Measurements from ENCODE around the gene WFDC2.

WFDC2 gene, protein sequence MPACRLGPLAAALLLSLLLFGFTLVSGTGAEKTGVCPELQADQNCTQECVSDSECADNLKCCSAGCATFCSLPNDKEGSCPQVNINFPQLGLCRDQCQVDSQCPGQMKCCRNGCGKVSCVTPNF

DNA sequence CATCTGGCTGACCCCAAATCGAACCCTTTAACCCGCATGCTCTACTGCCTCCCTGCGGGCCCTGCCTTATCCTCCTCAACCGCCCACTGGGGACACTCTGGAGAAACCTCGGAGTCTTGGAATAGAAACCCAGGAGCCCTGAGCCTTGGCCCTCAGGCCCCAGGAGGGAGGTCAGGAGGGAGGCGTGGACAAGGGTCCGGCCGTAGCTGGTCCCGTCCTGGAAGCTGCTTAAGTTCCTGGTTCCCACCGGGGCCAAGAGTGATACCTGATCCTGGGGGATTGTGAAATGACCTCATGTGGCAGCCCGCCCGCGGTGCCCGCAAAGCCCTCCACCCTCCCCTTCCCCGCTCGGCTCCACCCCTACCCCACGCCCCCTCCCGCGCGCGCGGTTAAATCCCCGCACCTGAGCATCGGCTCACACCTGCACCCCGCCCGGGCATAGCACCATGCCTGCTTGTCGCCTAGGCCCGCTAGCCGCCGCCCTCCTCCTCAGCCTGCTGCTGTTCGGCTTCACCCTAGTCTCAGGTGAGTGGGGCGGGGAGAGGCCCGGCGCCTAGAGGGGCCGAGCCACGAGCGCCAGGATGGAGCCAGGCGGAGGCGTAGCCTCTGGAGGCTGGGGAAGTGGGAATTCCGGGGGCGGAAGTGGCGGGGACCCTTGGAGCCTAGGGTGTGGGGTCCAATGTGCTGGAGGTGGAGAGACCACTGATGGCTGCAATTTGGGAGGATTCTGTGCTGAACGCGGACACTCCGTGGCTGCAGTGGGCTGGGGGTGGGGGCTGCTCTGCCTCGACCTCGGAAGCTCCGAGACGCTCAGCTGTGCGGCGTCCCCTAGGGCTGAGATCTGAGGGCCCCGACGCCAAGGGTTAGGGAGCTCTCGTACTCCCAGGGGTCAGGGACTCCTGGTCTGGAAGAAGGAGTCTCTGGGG, at the start of gene WFDC2:
WFDC2 (plus strand) TSS at position 418 of the 926 bp plus-strand sequence; CDS start at position 447, 29 bp downstream.
- DNase-seq: peak; percentile 90

DNA sequence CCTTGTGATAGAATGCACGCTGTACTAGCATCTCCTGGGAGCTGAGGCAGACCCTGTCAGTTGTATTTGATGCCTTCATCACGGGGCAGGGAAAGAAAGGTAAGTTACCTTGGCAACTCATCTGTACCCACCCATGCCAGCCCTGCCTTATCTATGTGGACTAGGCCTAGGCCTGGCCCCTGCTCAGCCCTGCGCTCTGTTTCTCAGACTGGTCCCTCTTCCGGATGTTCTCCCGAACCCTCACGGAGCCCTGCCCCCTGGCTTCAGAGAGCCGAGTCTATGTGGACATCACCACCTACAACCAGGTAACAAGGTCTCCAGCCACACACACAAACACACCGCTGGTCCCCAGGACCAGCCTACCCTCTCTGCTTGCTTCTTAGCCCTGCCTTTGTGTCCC, 49.4 kb upstream of the WFDC2 start:
- DNase-seq: no peak

DNA sequence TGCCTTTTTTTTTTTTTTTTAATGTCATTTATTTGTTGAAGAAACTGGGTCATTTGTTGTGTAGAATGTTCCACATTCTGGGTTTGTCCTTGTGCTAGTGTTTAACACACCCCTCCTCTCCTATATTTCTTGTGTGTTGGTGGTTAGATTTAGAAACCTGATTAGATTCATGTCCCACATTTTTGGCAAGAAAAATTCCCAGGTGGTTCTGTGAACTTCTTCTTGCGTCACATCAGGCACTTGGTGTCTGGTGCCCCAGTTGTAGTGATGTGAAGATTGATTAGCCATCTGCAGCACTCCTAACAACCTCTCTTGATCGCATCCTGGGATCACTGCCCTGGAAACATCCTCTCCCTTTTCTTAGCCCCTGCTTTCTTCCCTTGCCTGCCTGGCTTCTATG, 45.9 kb upstream of the WFDC2 start:
- DNase-seq: no peak

DNA sequence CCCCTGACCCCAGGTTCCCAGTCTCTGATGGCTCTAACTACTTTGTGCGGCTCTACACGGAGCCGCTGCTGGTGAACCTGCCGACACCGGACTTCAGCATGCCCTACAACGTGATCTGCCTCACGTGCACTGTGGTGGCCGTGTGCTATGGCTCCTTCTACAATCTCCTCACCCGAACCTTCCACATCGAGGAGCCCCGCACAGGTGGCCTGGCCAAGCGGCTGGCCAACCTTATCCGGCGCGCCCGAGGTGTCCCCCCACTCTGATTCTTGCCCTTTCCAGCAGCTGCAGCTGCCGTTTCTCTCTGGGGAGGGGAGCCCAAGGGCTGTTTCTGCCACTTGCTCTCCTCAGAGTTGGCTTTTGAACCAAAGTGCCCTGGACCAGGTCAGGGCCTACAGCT, 44.0 kb upstream of the WFDC2 start:
- no peak for DNase-seq

DNA sequence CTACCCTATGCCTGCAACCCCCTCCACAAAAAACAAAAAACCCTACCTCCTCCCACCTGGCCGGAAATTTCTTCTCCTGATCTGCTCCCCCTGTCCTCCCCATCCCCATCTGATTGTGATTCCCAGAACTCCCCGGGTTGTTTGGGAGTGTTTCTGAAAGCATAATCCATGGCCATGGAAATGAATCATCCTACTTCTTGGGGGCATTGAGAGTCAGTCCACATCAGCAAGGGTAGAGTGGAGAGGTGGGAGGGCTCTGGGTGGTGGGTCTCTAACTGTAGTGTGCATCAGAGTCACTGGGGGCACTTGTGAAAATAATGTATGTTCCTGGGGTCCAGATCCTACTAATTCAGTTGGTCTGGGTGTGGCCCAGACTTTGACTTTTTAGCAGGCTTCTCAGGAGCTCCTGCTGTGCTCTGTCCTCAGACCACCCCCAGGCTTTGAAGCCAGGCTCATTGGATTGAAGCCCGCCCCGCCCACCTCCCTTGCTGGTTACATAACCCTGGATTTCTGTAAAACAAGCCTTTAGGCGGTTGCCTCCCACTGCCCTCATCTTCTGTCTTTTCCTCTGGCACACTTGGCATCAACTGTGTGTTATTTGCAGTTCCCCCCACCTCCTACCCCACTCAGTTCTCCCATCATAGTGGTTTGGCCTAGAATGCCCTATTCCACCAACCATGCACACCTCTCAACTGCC, 43.1 kb upstream of the WFDC2 start:
- DNase-seq: no peak

DNA sequence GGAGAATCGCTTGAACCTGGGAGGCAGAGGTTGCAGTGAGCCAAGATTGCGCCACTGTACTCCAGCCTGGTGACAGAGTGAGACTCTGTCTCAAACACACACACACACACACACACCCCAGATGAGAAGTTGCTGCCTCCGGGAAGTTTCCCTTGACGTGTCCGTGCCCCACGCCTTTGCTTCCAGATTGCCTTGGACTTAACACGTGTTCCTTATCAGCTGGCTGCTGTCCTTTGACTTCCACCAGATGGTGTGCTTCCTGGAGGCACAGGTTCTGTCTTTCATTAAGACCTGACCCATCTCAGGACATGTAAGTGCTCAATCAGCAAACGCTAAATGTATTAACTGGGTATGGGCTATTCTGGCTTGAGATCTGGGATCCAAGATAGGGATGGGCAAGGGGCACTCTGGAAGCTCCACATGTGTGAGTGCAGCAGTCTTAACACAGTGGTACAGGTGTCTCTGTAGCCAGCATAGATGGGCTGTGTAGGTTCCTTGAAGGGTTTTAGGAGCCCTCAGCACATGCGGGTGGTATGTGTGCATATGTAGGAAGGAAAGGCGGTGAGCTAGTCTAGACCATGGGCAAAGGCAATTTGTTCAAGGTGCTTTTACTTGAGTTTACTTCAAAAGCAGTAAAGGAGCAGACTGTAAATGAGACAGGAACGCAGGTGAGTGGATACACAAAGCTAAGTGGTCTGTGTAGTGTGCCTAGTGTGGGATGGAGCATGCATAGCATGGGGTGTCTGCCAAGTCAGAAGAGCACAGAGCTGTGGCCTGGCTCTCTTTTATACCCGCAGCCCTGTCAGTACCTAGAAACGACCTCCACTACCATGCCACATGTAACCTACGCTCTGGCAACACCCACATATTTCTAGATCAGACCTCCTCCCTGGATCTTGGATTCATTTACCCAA, 42.1 kb upstream of the WFDC2 start:
- no peak for DNase-seq

DNA sequence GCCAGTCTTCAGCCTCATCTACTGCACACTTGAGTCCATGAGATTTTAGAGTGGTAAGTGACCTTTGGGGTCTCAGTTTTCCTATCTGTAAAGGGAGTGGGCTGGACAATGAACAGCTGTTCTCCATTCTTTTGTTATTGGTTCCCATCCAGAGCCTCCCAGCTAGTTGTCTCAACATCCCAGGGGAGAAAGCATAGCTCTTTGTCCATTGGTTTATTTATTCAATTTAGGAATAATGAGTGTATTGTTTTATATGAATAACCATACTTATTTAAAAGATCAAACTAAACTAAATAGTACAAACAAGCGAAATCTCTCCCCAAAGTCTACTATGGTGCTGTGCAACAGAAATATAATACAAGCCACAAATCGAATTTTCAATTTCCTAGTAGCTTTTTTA, 39.9 kb upstream of the WFDC2 start:
- no peak for DNase-seq

DNA sequence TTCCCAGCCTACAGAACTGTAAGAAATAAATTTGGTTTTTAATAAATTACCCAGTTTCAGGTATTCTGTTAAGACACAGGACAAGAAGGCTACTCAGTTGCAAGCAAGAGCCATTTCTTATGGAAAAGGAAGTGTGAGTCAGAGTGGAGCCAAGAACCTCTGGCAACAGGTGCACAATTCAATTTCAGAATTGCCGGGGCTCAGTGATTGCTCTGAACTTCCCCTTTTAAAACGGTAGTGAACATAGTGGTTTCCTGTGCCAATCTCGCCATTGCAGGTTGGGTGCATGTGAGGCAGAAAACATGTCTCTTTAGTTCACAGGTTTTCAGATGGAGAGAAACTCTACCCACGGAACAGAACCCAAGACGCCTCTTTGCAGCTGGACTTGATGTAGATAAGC, 37.3 kb upstream of the WFDC2 start:
- no peak for DNase-seq

DNA sequence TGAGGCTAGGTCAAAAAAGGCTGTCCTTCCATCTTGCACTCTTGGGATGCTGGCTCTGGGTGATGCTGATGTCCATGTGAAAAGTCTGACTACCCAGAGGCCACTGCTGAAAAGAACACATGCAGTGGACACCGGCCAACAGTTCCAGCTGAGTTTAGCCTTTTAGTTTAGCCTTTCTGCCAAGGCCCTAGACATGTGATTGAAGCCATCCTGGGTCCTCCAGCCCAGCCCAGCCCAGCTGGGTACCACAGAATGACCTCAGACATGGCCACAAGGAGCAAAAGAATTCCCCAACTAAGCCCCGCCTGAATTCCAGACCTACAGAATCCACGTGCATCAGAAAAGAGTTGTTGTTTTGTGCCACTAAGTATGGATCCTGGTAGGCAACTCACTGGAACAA, 36.2 kb upstream of the WFDC2 start:
- no peak for DNase-seq

DNA sequence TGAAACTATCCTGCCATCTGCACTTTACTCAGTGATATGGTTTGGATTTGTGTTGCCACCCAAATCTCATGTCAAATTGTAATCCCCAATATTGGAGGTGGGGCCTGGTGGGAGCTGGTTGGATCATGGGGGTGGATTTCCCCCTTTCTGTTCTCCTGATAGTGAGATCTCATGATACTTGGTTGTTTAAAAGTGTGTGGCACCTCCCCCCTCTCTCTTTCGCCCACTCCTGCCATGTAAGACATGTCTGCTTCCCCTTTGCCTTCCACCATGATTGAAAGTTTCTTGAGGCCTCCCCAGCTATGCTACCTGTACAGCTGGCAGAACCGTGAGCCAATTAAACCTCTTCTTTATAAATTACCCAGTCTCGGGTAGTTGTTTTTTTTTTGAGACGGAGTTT, 35.6 kb upstream of the WFDC2 start:
- DNase-seq: no peak

DNA sequence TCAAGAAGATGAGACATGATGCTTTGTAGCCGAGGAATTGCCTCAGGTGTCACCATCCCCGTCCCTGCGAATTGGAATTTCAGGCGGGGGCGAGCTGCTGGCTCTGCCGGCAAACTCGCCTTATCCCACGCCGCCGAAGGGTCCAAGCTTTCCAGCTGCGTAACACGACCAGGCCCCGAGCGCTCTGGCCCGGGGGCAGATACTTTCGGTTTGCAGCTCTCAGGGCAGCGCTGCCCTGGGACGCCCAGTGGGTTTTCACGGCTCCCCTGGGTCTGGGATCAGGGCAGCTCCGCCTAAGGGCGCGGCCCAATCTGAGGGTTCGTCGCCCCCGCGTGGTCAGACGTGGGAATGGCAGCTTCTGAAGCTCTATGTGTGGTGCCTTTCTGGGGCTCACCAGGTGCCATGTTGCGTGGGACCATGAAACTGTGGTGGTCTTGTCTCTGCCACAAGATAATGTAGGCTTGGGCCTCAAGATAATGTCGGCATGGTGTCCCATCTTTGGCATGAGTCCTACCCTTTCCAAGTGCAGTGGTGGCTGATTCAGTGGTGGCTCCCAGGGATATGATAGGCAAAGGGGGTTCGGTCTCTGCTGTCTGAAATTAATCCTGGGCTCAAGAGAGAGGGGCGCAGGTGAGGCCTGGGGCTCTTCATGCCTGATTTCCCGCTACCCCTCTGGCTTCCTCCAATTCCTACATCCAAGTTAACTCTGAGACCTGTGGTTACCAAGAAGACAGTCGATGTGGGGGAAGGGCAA, 32.6 kb upstream of the WFDC2 start:
- DNase-seq: peak; percentile 95

DNA sequence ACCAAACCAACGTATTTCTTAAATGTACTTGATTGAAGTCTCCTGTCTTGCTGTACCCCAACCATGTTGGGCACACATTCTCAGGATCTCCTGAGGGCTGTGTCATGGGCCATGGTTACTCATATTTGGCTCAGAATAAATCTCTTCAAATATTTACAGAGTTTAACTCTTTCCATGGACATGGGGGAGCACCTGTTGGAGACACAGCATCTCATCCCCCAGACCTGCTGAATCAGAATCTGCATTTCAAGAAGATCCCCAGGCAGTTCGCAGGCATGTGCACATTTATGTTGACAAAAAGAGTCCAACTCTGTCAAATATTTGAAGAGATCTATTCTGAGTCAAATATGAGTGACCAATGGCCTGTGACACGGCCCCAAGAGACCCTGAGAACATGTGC, 29.1 kb upstream of the WFDC2 start:
- DNase-seq: no peak

DNA sequence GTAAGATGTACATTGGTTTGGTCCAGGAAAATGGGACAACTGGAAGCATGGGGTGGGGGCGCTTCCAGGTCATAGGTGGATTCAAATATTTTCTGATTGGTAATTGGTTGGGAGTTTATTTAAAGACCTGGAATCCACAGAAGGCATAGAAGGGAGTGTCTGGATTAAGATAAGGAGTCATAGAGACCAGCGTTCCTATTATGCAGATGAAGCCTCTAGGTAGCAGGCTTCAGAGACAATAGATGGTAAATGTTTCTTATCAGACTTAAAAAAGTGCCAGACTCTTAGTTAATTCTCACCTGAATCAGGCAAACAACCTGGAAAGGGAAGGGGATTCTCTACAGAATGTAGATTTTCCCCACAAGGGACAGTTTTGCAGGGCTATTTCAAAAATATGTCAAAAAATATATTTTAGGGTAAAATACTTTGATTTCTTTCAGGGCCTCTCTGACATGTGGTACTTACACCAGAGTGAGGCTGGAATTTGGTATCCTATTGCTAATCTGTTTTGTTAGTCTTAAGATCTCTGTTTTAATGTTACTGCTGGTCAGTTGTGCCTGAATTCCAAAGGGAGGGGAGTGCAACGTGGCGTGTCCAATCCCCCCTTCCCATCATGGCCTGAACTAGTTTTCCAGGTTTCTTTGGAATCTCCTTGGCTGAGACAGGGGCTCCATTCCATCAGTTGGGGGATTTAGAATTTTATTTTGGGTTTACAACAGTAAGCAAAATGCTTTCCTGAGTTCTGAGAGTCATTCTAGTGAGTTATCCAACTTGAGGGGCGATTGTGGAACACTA, 28.5 kb upstream of the WFDC2 start:
- DNase-seq: no peak

DNA sequence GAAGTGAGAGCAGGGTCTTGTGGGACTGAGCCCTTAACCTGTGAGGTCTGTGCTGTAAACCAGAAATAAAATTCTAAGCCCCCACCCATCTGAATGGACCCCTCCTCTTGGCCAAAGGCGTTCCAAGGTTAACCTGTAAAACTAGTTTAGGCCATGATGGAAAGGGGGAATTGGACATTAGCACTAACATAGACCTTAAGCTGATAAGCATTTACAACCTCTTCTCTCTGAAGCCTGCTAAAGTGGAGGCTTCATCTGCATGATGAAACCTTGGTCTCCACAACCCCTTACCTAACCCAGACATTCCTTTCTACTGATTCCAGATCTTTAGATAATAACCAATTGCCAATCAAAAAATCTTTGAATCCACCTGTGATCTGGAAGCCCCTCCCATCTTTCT, 27.8 kb upstream of the WFDC2 start:
- DNase-seq: no peak

DNA sequence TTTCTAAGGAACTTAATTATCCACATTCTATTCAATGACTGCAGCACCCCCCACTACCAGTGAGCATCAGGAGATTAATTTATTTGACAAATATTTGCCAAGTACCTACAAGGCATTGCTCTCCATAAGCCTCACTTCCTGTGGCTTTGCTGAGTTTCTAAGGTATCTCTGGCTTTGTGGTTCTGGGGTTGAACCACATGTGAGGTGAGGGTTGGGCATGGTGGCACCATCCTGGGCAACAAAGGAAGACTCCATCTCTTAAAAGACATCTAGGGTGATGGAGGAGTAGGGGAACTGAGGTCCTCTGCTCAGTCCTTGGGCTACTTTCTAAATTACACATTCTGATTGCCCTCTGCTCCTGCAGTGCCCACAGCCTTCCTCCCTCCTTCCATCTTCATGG, 25.5 kb upstream of the WFDC2 start:
- peak; percentile 32 for DNase-seq

DNA sequence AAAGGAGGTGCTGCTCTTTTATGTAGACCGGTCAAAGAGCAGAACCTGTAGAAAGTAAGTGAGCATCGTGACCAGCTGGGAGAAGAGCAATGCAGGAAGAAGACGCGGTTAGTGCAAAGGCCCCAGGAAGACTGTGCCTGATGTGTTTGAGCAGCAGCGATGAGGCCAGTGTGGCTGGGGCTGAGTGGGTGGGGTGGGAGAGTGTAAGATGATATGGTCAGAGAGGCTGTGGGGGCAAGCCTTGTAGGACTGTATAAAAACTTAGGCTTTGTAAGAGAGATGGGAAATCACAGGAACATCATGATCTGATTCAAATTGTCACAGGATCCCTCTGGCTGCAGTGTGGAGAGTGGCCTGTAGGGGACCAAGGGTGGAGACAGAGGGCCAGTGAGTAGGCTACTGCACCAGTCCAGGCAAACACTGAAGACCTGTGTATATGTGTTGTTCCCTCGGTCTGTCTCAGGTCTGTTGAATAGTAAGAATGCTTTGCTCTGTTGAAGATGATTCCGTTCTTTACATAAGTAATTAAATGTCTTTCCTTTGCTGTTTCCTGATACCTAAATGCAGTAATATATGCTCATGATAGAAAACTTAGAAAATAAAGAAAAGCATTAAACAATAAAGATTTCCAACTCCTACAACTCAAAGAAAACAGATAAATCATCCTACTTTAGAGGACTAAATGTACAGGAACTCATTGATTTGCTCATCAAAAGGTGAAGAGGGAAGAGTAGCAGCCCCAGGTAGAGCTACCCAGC, 23.6 kb upstream of the WFDC2 start:
- peak; percentile 77 for DNase-seq

DNA sequence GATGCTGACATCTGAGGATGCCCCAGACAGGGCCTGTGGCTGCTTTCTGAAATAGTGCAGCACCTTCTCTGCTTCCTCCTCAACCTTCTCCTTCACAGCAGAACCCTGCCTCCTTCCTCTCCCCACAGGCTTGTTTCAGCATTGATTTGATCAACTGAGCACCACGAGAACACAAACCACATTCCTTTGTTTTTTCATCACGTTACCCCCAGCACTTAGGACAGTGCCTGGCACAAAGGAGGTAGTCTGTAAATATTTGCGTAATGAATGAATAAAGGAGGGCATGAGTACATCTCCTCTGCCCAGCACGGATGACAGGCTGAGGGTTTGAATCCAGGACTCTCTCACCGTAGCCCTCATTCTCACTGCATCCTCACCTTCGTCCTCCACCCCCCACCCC, 21.3 kb upstream of the WFDC2 start:
- DNase-seq: peak; percentile 45

DNA sequence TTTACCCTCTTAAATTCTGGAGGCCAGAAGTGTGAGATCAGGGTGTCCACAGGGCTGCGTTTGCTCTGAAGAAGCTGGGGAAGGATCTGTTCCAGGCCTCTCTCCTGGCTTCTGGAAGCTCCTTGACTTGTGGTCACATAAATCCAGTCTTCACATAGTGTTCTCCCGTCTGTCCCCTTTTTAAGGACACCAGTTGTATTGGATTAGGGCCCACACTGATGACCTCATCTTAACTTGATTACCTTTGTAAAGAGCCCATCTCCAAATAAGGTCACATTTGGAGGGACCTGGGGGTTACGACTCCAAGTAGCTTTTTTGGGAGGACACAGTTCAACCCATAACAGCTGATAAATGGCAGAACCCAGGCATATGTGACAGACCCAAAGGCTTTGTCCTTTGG, 20.0 kb upstream of the WFDC2 start:
- no peak for DNase-seq

DNA sequence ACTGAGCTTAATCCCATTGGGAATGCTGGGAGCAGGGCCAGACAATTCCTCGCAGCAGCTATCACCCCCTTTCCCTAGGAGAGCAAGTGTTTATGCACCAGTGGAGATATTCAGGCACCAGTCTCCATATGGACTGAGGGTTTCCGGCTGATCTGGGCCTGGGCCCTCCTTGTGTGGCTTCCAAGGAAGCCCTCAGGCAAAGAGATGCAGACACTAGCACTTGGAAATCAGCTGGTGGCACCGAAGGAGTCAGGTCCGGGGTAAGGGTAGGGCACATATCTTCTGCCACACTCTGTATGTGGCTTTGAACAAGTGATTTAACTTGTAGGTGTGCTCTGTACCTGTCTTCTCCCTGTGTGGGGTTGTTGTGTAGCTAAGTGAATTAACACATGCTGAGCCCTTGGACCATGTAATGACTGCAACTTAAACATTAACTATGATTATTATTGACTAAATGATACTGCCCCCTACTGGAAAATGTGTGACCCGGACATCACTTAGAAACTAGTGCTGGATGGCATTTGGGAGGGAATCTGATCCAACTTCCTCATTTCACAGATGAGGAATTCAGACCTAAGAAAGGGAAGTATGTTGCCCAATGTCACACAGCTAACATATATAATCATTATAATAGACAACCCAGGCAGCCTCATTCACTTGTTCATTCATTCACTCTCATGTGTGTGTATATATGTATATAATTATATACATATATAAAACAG, 19.3 kb upstream of the WFDC2 start:
- peak; percentile 84 for DNase-seq

DNA sequence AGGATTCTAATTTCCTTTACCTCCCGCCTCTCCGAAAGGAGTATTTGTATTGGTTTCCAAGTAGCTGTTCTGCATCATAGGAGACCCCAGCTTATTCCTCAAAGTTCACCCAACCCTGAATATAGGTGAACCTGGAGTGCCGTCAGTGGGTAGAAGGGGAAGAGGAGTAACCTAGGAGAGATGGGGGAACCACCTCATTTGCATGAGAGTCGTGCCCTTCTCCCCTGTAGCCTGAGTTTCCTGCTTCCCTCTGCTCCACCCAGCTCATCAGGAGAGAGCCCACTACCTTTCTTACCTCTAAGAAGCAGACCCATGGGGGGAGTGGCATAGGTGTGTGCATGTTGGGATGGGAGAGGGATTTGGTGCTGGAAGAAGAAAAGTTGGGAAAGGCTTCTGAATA, 17.3 kb upstream of the WFDC2 start:
- DNase-seq: no peak
